ENCODE measurements around the gene COPS7B.

GRCh38 chr2:231781798-231782726, 4.2 kb upstream of the COPS7B start:
- no peak for TF ChIP-seq CTCF (IDR thresholded peaks at IDR 0.05; ENCODE audit: low read depth, low read length, poor library complexity, severe bottlenecking)
- no peak for TF ChIP-seq EZH2phosphoT487 (IDR thresholded peaks at IDR 0.05; ENCODE audit: borderline replicate concordance, low read length)
